Type B pancreatic cell (in vitro differentiated cells): ENCODE measurements around the gene DNAJB13. TPM values are rescaled to one million over a fixed set of nuclear protein-coding genes. Genes with fewer than 3 reads are reported as not detected.

ENCODE experiments used
- DNase-seq: peaks from one replicate; pipeline ENCODE4 v3.0.0; 2021; ENCODE audit warnings: mixed read lengths; ENCODE audit not compliant: unreplicated experiment; ENCODE audit errors: extremely low spot score
- H3K27ac Mint-ChIP-seq: 2 replicates; pipeline ENCODE4 v1.8.0; 2021; ENCODE audit warnings: mild to moderate bottlenecking, mixed read lengths
- H3K27me3 Mint-ChIP-seq: 2 replicates; pipeline ENCODE4 v1.8.0; 2021; ENCODE audit warnings: mixed read lengths
- H3K36me3 Mint-ChIP-seq: 2 replicates; pipeline ENCODE4 v1.8.0; 2021; ENCODE audit warnings: mixed read lengths
- H3K4me1 Mint-ChIP-seq: one replicate; pipeline ENCODE4 v1.8.0; 2021; ENCODE audit warnings: mixed read lengths; ENCODE audit not compliant: unreplicated experiment
- H3K4me3 Mint-ChIP-seq: 2 replicates; pipeline ENCODE4 v1.8.0; 2021; ENCODE audit warnings: mild to moderate bottlenecking, mixed read lengths
- H3K9me3 Mint-ChIP-seq: 2 replicates; pipeline ENCODE4 v1.8.0; 2021; ENCODE audit warnings: mixed read lengths
- CTCF ChIP-seq: fragments of 200-600 bp; sonication (generic); conservative IDR thresholded peaks from 2 replicates; pipeline ENCODE4 v1.5.0; 2021; ENCODE audit warnings: antibody characterized with exemption, mild to moderate bottlenecking
- total RNA-seq: library from RNA; stranded (reverse); gene quantifications from 2 replicates; pipeline ENCODE4 v1.2.1, GENCODE V29; 2021; ENCODE audit warnings: low replicate concordance

DNAJB13 gene
- total RNA-seq, 1 donor from 2014 or later = 2.8 TPM

- DNase-seq = no peak
- no peak for TF ChIP-seq CTCF
- Mint-ChIP-seq H3K27me3 (no peaks in the 10 kb centered on the region), H3K36me3 (peaks cover 5% of the 10 kb centered on the region), H3K4me3 (no peak within 1 kb of the TSS), H3K27ac (no peak within 1 kb of the TSS), H3K9me3 (no peaks in the 10 kb centered on the region), H3K4me1 (peaks cover 25% of the 10 kb centered on the region)
Measured at GRCh38 chr11:74008373-74009229, 57.8 kb downstream of the DNAJB13 start, which contains the start of gene UCP3. UCP3 (minus strand) TSS chr11:74009085; CDS start chr11:74007042, 2,043 bp downstream.

DNA sequence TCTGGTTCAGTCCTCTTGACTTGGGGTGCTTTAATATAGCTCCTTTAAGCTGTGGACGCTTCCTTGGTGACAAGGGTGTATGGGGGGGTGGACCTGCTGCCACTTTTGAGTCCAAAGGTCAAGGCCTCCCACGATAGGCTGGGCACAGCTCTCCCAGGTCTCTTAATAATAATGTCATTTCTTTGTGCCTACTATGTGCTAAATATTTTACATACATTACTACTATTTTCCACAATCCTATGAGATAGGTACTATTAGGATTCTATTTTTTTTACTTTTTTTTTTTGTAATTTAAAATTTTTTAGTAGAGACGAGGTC lies 58.4 kb downstream of the DNAJB13 start:
- no peak for TF ChIP-seq CTCF
- H3K27ac Mint-ChIP-seq = no peak overlapping the region
- no peak for DNase-seq
- H3K9me3 Mint-ChIP-seq = no peaks in the 10 kb centered on the region
- no peaks in the 10 kb centered on the region for H3K27me3 Mint-ChIP-seq
- peaks cover 25% of the 10 kb centered on the region for H3K4me1 Mint-ChIP-seq
- H3K4me3 Mint-ChIP-seq = no peak overlapping the region
- H3K36me3 Mint-ChIP-seq = peaks cover 5% of the 10 kb centered on the region

- no peaks in the 10 kb centered on the region for H3K27me3 Mint-ChIP-seq
- peaks cover 25% of the 10 kb centered on the region for H3K4me1 Mint-ChIP-seq
- H3K9me3 Mint-ChIP-seq = no peaks in the 10 kb centered on the region
- no peak overlapping the region for H3K4me3 Mint-ChIP-seq
- TF ChIP-seq CTCF = no peak
- no peak overlapping the region for H3K27ac Mint-ChIP-seq
- peaks cover 5% of the 10 kb centered on the region for H3K36me3 Mint-ChIP-seq
- no peak for DNase-seq
Measured at GRCh38 chr11:74009675-74010305, 59.0 kb downstream of the DNAJB13 start.

DNA sequence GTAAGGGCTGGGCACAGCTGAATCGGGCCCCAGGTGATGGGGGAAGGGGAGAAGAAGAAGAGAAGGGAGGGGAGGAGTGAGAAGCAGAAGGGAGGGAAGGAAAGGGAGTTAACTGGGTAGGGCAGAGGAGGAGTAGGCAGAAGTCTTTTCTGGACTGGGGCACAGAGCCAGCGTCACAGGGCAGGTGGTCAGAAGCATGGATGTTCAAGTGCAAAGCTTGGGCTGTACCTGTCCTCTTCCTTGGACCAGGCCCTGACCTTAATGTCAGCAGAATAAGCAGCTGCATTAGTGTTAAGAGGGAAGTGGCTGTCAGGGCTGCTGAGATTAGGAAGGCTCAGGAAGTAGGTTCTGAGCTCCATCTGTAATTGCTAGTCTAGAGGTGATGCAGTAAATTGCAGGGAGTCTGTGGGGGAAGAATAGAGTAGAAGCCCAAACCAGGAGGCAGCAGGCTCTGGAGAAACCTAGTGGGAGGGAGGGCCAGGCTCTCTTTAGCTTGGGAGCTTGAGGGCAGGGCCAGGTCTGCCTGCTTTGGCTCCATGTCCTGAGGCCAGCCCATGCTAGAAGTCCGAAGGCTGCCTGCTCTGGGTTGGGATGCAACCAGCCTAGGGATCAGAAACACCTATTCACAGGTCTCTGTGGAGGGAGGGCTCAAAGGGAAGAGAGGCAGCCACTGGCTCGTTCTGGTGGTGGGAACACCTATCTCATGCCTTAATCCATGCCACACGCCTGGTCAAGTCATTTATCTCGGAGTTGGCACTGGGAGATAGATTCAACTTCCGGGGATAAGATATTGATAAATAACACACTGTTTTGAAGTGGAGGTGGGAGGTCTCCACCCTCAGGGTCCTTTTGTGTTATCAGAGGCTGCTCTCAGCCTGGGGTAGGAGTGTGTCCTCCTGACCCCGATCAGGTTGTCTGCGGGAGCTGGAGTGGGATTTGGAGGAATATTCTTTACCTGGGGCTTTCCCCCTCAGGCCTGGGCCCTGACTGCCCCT lies 59.8 kb downstream of the DNAJB13 start:
- H3K36me3 Mint-ChIP-seq = peaks cover 8% of the 10 kb centered on the region
- no peak overlapping the region for H3K27ac Mint-ChIP-seq
- peaks cover 25% of the 10 kb centered on the region for H3K4me1 Mint-ChIP-seq
- TF ChIP-seq CTCF = no peak
- DNase-seq = no peak
- H3K27me3 Mint-ChIP-seq = no peaks in the 10 kb centered on the region
- H3K4me3 Mint-ChIP-seq = no peak overlapping the region
- H3K9me3 Mint-ChIP-seq = no peaks in the 10 kb centered on the region

DNA sequence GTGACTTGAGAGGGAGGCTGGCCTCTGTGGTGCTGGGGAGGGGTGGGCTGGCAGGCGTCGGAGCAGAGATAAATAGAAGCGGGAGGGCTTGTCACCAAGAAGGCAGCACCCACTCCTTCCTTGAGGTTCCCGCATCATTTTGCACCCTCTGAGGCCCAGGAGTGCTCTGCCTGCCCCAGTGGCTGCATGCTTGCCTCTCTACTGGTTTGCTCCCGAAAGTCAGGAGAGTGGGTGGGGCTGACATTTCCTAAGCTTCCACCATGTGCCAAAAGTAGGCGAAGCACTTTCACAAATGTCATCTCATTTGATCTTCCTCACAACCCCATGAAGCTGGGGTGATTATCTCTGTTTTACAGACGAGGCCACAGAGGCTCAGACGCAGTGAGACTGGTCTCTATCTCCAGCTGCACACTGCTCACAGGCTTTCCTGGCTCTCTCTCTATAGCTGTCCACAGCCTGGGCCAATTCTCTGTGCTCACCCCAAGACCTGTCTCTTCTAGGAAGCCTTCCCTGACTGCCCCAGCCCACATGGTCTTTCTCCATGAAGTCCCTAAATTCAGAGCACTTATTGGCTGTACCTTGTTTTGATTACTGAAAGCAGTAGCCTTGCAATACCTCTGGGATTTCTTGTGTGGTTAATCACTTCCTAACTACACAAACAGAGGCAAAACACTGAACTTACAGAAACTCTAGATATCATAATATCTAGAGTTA lies 60.7 kb downstream of the DNAJB13 start:
- H3K4me1 Mint-ChIP-seq = peaks cover 25% of the 10 kb centered on the region
- TF ChIP-seq CTCF = no peak
- H3K36me3 Mint-ChIP-seq = peaks cover 15% of the 10 kb centered on the region
- H3K27me3 Mint-ChIP-seq = no peaks in the 10 kb centered on the region
- no peak overlapping the region for H3K27ac Mint-ChIP-seq
- no peak for DNase-seq
- no peak overlapping the region for H3K4me3 Mint-ChIP-seq
- H3K9me3 Mint-ChIP-seq = no peaks in the 10 kb centered on the region
